Stimulated activated CD8-positive, alpha-beta memory T cell treated with anti-CD3 and anti-CD28 coated beads, Interleukin-7, amount 100 ng/mL, for 48 hours (primary cell): Measurements from ENCODE around the gene OCSTAMP.

Experiments used
- DNase-seq, 2 donors: peaks; one replicate each; pipeline ENCODE4 v3.0.0-alpha.2; 2020; ENCODE audit warnings: low read depth in 1 of 2; ENCODE audit errors: extremely low read depth in 1 of 2

OCSTAMP gene

DNA sequence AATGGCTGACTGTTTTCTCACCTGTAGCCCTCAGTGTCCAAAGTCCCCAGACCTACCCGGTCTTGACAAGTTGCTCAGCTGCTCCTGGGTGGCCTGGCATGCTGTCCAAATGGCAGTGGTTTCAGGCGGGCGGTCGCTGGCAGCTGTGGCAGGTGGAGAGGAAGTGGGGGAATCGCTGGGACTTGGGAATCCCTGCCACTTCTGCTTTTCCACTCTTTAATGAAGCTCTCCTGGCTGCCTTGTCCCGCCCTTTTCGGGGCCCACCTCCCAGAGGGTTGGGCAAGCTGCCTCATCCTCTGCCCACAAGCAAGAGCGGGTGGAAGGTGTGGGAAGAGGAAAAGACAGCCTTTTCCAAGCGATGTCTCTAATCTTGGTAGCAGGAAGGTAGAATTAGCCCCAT lies at the start of gene OCSTAMP:
OCSTAMP (minus strand) TSS at position 194 of the 400 bp plus-strand sequence; CDS start at position 100, 94 bp downstream.
- DNase-seq = no peak

GRCh38 chr20:46599227-46599987 lies 49.0 kb upstream of the OCSTAMP start:
- DNase-seq = no peak

DNA sequence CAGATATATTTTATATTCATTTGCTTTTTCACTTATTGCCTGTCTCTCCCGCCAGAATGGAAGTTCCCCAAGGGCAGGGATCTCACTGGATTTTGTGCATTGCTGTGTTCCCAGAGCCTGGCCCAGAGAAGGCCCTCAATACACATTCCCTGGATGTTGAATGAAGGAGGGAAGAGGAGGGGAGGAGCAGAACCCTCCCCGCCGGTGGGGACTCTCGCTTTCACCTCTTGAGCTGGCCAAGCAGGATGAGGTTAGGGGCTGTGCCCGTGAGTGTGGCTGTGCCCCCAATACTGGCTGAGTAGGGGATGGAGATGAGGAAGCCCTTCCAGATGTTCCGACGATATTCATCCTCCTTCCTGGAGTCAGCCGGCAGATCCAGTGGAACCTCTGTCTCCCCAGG lies 45.5 kb upstream of the OCSTAMP start:
- no peak for DNase-seq

GRCh38 chr20:46594725-46595124 lies 44.3 kb upstream of the OCSTAMP start:
- no peak for DNase-seq

- no peak for DNase-seq
Observed at GRCh38 chr20:46592580-46593362, 42.3 kb upstream of the OCSTAMP start.

- no peak for DNase-seq
Observed at GRCh38 chr20:46590443-46590842, 40.0 kb upstream of the OCSTAMP start.

DNA sequence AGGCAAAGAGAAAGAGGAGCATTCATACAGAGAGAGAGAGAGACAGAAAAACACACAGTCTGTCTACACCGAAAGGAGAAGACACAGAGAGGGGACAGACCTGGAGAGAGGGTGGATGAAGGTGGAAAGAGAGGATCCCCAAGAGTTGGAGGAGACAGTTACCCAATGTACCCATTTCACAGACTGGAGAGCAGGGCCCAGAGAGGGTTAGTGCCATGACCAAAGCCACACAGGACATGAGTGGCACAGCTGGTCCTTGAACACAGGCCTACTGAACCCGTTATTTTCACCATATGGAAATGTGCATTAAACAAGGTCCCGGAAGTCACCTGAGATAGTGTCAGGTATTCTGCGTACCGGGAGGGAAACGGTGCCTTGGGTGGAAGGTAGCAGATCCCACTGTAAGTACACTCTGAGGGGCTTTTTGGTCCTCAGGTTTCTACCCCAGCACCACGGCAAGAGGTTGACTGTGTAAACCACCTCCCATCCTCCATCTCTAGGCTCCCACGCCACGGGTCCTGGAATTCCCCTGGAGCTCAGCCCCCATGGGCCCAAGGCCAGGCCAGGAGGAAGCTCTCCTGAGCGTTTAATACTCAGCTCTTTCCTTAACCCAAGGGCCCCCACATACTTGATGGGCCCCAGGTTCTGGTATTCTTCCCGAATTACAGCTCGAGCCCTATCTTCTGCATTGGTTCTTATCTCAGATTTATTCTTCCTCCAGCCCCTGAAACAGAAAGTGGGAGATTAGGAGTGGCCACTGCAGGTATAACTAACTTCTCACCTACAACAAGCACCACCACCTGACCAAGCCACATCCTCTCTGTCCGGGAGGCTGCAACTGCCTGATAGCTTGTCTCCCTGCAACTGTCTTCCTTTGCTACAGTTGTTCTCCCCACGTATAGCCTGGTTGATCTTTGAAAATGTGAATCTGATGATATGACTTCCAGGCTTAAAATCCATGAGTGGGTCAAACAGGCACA lies 38.4 kb upstream of the OCSTAMP start:
- no peak for DNase-seq

DNA sequence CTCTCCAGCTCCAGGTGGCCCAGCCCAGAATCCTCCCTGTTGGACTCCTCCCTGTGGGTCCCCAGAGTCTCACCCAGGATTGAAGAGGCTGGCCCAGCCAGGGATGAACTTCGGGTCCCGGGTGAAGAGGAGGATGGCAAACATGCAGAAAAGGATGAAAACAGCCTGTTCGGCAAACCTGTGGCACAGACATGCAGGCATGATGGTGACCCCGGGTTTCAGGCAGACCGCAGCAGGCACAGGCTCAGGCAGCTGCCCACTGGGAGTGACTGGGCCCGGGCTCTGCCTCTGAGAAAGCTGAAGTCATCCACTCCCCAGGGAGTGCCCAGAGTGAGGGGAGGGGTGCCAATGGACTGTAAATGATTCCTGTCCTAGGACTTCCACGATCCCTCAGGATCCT lies 37.5 kb upstream of the OCSTAMP start:
- DNase-seq = no peak

GRCh38 chr20:46586724-46587123 lies 36.3 kb upstream of the OCSTAMP start:
- no peak for DNase-seq

GRCh38 chr20:46584508-46584907 lies 34.1 kb upstream of the OCSTAMP start:
- no peak for DNase-seq

DNA sequence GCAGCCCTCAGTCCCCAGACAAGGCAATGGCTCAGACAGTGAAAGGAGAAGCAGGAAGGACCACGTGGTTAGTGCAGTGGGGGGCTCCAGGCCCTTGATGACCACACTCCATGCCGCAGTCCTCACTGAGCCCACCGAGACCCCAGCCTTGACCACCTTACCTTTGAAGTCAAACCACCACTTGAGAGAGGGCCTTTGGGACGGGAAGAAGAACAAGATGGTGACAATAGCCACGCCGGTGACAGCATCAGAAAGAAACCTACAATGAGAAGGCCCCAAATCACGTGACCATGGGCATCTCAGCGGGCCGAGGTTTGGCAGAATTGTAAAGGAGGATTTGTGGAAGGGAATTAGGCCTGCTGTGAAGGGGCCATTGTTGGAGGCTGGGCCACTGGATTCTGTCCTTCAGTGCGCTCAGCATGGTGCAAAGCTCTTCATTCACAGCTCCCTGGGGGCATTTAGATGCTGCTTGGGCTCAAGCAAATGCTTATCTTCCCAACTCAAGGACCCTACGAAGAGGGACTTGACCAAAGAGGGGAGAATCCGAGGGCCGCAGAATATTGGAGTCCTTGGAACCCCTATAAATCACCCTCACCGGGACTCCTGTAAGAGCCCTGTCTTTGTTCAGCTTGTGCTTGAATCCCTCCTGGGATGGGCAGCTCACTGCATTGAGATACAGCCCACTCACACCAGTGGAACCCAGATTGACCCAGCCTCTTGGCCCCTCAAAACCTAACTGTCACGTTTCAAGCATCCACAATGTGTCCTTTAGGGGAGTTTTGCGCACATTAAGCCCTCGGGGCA lies 33.2 kb upstream of the OCSTAMP start:
- DNase-seq = no peak

GRCh38 chr20:46582648-46583047 lies 32.2 kb upstream of the OCSTAMP start:
- DNase-seq = no peak

GRCh38 chr20:46581391-46581790 lies 30.9 kb upstream of the OCSTAMP start:
- no peak for DNase-seq

GRCh38 chr20:46580613-46581205 lies 30.3 kb upstream of the OCSTAMP start:
- no peak for DNase-seq

DNA sequence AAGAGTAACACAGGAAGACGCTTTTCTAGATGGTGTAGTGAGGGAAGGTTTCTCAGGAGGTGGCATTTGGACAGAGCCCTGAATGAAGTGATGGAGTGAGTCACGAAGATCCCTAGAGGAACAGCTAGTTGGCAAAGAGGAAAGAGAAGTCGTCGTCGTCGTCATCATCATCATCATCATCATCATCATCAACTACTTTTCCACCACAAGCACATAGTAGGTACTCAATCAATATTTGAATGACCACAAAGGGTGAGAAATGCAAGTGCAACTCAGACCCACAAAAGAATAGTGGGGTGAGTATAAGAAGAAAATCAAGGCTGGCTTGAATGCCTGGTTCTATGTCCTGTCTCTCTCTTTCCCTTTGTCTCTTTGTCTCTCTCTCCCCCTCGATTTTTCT lies 28.3 kb upstream of the OCSTAMP start:
- DNase-seq = no peak

- DNase-seq = no peak
Observed at GRCh38 chr20:46576774-46577395, 26.4 kb upstream of the OCSTAMP start.

DNA sequence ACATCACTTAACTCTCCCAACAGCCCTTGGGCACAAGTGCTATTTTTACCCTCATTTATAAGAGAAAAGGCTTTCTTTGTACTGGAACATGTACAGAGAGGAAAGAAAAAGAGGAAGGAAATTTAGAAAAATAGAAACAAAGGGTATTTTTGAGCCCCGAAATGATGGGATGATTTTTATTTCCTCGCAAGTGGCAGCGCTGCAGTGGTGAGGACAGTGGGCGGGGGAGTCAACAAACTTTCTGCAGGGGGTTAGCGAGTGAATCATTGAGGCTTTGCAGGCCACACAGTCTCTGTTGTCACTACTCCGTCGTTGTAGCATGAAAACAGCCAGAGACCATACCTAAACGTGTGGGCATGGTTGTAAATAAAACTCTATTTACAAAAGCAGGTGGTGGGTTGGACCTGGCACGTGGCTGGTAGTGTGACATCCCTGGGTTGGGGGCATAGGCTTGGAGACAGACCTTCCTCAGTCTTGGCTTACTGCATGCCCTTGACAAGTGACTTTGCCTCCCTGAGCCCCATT lies 25.5 kb upstream of the OCSTAMP start:
- DNase-seq = no peak

- DNase-seq = no peak
Observed at GRCh38 chr20:46575394-46575793, 24.9 kb upstream of the OCSTAMP start.
